Natural killer cell treated with Interleukin-12 subunit alpha and Interleukin-12 subunit beta and Interleukin-15 and Interleukin-18, amount 100 ng/mL, for 72 hours (primary cell): Measurements from ENCODE around the gene HIBADH. TPM values are rescaled to one million over a fixed set of nuclear protein-coding genes. Genes with fewer than 3 reads are reported as not detected.

Experiments
- ATAC-seq, 2 donors: fragments of 150-1000 bp; cut with Tn5 transposase in 1 of 2; sonication (Bioruptor Pico), chemical (Tn5 transposase) in 1 of 2; 2 replicates each; pipeline ENCODE4 v1.10.0; 2021
- DNase-seq: peaks from one replicate; pipeline ENCODE4 v3.0.0; 2022; ENCODE audit warnings: low spot score
- H3K27ac Mint-ChIP-seq, 2 donors: 1 replicate in 1 of 2; 2 replicates in 1 of 2; pipeline ENCODE4 v1.8.0; 2022; ENCODE audit warnings: mixed read lengths in 2 of 2, mild to moderate bottlenecking in 1 of 2, moderate library complexity in 1 of 2
- H3K27me3 Mint-ChIP-seq, 2 donors: 1 replicate in 1 of 2; 2 replicates in 1 of 2; pipeline ENCODE4 v1.8.0; 2022; ENCODE audit warnings: mixed read lengths in 2 of 2
- H3K36me3 Mint-ChIP-seq: one replicate; pipeline ENCODE4 v1.8.0; 2022; ENCODE audit warnings: mixed read lengths
- H3K4me1 Mint-ChIP-seq, 2 donors: 1 replicate in 1 of 2; 2 replicates in 1 of 2; pipeline ENCODE4 v1.8.0; 2022; ENCODE audit warnings: low read depth in 2 of 2, mixed read lengths in 2 of 2, mild to moderate bottlenecking in 1 of 2
- H3K4me3 Mint-ChIP-seq: one replicate; pipeline ENCODE4 v1.8.0; 2022; ENCODE audit warnings: mixed read lengths
- H3K9me3 Mint-ChIP-seq: 2 replicates; pipeline ENCODE4 v1.8.0; 2022; ENCODE audit warnings: mixed read lengths
- total RNA-seq, 2 donors: library from RNA; stranded (reverse); gene quantifications; one replicate each; pipeline ENCODE4 v1.2.3, GENCODE V29; 2022

HIBADH gene
- total RNA-seq, 2 donors from 2014 or later: 8.9 to 11.4 TPM

GRCh38 chr7:27670177-27670576 lies 7.5 kb upstream of the HIBADH start:
- no peak overlapping the region for H3K27ac Mint-ChIP-seq
- H3K9me3 Mint-ChIP-seq: no peaks in the 10 kb centered on the region
- DNase-seq (no peak), ATAC-seq (no peak)
- H3K36me3 Mint-ChIP-seq: no peaks in the 10 kb centered on the region
- H3K4me1 Mint-ChIP-seq: no peaks in the 10 kb centered on the region
- peaks cover 12 to 17% of the 10 kb centered on the region in 2 donors for H3K27me3 Mint-ChIP-seq
- no peak overlapping the region for H3K4me3 Mint-ChIP-seq

DNA sequence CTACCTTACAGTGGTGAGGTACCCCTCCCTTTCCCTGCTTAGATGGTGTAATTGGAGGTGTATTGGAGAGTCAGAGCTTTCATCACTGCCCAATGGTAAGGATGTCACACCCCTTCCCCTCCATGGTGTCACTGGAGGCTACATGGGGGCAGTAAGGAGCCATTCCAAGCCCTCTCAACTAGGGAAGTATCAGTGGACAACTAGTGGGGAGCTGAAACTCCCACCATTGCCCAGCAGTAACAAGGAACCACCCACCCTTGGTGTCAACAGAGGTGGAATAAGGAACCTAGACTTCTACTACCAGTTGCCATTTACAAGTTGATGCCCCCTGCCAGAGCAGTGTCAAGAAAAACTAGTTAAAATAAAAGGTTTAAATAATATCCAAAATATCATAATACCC lies 2.8 kb upstream of the HIBADH start:
- no peak overlapping the region for H3K27ac Mint-ChIP-seq
- peaks cover 3 to 7% of the 10 kb centered on the region in 2 donors for H3K4me1 Mint-ChIP-seq
- no peaks in the 10 kb centered on the region for H3K9me3 Mint-ChIP-seq
- DNase-seq (no peak), ATAC-seq (no peak)
- H3K36me3 Mint-ChIP-seq: no peaks in the 10 kb centered on the region
- peaks cover 0 to 9% of the 10 kb centered on the region in 2 donors for H3K27me3 Mint-ChIP-seq
- no peak overlapping the region for H3K4me3 Mint-ChIP-seq

- no peak for DNase-seq
- H3K4me1 Mint-ChIP-seq: peaks cover 3 to 7% of the 10 kb centered on the region in 2 donors
- no peak overlapping the region for H3K4me3 Mint-ChIP-seq
- H3K27me3 Mint-ChIP-seq: peaks cover 0 to 3% of the 10 kb centered on the region in 2 donors
- no peaks in the 10 kb centered on the region for H3K36me3 Mint-ChIP-seq
- no peak overlapping the region for H3K27ac Mint-ChIP-seq
- H3K9me3 Mint-ChIP-seq: no peaks in the 10 kb centered on the region
- no peak for ATAC-seq
These were observed 1.3 kb upstream of the HIBADH start for GRCh38 chr7:27663989-27664331.

GRCh38 chr7:27661811-27662489 lies 733 bp downstream of the HIBADH start:
- H3K27me3 Mint-ChIP-seq: no peaks in the 10 kb centered on the region
- no peaks in the 10 kb centered on the region for H3K36me3 Mint-ChIP-seq
- peak overlapping the region; percentile 79 for H3K4me3 Mint-ChIP-seq
- DNase-seq (peak; percentile 61), ATAC-seq (no peak)
- H3K4me1 Mint-ChIP-seq: peaks cover 3 to 7% of the 10 kb centered on the region in 2 donors
- no peaks in the 10 kb centered on the region for H3K9me3 Mint-ChIP-seq
- peak overlapping the region; percentile 31 to 43 for H3K27ac Mint-ChIP-seq

DNA sequence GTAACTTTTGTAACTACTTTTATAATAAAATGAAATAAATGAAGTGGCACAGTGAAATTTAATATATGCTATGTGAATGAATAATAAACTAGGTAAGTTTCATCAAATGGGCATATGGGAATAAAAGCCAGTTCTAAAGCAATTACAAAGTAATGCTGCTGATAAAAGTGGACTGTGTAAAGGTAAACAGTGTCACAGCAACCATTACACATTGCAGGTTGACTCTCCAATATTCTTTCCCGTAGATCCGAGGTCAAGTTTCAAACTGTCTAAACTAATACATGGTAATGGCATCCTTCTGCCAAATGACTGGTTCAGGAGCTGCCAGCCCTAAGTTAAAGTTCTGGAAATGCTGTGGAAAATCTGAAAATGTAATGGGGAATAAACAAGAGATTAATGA lies 6.0 kb downstream of the HIBADH start:
- Mint-ChIP-seq H3K9me3 (no peaks in the 10 kb centered on the region), H3K4me3 (no peak overlapping the region), H3K4me1 (peaks cover under 1 to 4% of the 10 kb centered on the region in 2 donors), H3K27ac (no peak overlapping the region), H3K36me3 (no peaks in the 10 kb centered on the region), H3K27me3 (no peaks in the 10 kb centered on the region)
- ATAC-seq (no peak), DNase-seq (no peak)

DNA sequence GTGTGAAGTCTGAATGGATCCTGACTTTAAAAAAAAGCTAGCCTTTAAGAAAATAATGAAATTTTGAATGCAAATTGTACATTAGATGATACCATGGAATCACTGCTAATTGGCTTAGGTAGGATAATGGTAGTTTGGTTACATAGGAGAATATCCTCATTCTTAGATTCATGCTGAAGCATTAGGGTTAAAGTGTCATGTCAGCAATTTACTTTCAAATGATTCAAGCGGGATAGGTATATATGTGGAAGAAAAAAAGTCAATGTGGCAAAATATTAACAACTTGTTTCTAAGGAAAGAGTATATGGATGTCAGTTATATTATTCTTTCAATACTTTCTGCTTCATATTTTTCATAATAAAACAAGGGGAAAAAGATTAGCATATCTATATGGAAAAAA lies 7.5 kb downstream of the HIBADH start:
- ATAC-seq (no peak), DNase-seq (no peak)
- Mint-ChIP-seq H3K9me3 (no peaks in the 10 kb centered on the region), H3K36me3 (no peaks in the 10 kb centered on the region), H3K27ac (no peak overlapping the region), H3K27me3 (no peaks in the 10 kb centered on the region), H3K4me1 (no peaks in the 10 kb centered on the region), H3K4me3 (no peak overlapping the region)

GRCh38 chr7:27652518-27652917 lies 10.2 kb downstream of the HIBADH start:
- Mint-ChIP-seq H3K36me3 (no peaks in the 10 kb centered on the region), H3K4me3 (no peak overlapping the region), H3K9me3 (no peaks in the 10 kb centered on the region), H3K27me3 (no peaks in the 10 kb centered on the region), H3K4me1 (no peaks in the 10 kb centered on the region), H3K27ac (no peak overlapping the region)
- ATAC-seq (no peak), DNase-seq (no peak)

DNA sequence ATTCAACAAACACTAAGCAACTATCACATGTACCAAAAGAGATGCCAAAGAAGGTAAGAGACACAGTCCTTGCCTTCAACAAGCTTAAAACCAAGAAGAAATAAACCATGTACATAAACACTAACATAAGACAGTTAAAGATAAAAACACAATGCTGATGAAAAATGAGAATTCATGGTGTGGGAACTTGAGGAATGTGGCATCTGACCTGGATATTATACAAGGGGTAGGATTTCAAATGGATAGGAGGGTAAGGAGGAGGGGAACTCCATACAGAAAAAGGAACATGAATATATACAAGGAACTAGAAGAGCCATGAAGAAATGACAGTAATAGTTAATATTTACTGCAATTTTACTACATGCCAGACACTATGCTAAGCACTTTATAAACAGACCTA lies 11.0 kb downstream of the HIBADH start:
- H3K36me3 Mint-ChIP-seq: no peaks in the 10 kb centered on the region
- DNase-seq (no peak), ATAC-seq (no peak)
- no peaks in the 10 kb centered on the region for H3K9me3 Mint-ChIP-seq
- H3K4me1 Mint-ChIP-seq: no peaks in the 10 kb centered on the region
- no peaks in the 10 kb centered on the region for H3K27me3 Mint-ChIP-seq
- no peak overlapping the region for H3K4me3 Mint-ChIP-seq
- H3K27ac Mint-ChIP-seq: no peak overlapping the region

- H3K9me3 Mint-ChIP-seq: no peaks in the 10 kb centered on the region
- H3K4me3 Mint-ChIP-seq: no peak overlapping the region
- no peaks in the 10 kb centered on the region for H3K27me3 Mint-ChIP-seq
- ATAC-seq (no peak), DNase-seq (no peak)
- H3K36me3 Mint-ChIP-seq: no peaks in the 10 kb centered on the region
- no peaks in the 10 kb centered on the region for H3K4me1 Mint-ChIP-seq
- no peak overlapping the region for H3K27ac Mint-ChIP-seq
These were observed 12.4 kb downstream of the HIBADH start for GRCh38 chr7:27650283-27650682.

- no peaks in the 10 kb centered on the region for H3K36me3 Mint-ChIP-seq
These were observed 15.2 kb downstream of the HIBADH start for GRCh38 chr7:27647489-27647888.

GRCh38 chr7:27647046-27647445 lies 15.6 kb downstream of the HIBADH start:
- no peaks in the 10 kb centered on the region for H3K27me3 Mint-ChIP-seq
- H3K36me3 Mint-ChIP-seq: no peaks in the 10 kb centered on the region
- no peaks in the 10 kb centered on the region for H3K4me1 Mint-ChIP-seq
- no peaks in the 10 kb centered on the region for H3K9me3 Mint-ChIP-seq
- H3K4me3 Mint-ChIP-seq: no peak overlapping the region
- H3K27ac Mint-ChIP-seq: no peak overlapping the region
- no peak for ATAC-seq
- no peak for DNase-seq

More at GRCh38 chr7:27647489-27647888, 15.2 kb downstream of the HIBADH start:
- no peak overlapping the region for H3K27ac Mint-ChIP-seq
- H3K4me3 Mint-ChIP-seq: no peak overlapping the region
- DNase-seq: no peak
- ATAC-seq: no peak
- no peaks in the 10 kb centered on the region for H3K9me3 Mint-ChIP-seq
- H3K4me1 Mint-ChIP-seq: no peaks in the 10 kb centered on the region
- H3K27me3 Mint-ChIP-seq: no peaks in the 10 kb centered on the region

DNA sequence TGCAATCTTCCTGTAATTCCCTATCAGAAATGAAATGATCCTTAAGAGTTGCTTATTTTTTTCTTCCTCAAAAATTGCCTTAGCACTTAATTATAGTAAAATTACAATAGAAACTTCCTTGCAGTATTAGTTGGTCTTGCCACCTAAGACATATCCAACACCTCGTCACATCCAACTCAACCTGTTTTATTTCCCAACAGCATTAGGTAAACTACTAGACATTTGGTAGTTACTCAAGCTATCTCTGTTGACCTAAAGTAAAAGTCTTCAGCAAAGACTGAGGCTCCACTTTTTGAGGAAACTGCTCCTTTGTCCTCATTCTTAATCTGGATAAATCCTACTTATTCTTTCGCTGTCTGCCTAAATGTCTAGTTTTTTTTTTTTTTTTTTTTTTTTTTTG lies 20.4 kb downstream of the HIBADH start:
- peaks cover 14% of the 10 kb centered on the region in 2 donors for H3K4me1 Mint-ChIP-seq

DNA sequence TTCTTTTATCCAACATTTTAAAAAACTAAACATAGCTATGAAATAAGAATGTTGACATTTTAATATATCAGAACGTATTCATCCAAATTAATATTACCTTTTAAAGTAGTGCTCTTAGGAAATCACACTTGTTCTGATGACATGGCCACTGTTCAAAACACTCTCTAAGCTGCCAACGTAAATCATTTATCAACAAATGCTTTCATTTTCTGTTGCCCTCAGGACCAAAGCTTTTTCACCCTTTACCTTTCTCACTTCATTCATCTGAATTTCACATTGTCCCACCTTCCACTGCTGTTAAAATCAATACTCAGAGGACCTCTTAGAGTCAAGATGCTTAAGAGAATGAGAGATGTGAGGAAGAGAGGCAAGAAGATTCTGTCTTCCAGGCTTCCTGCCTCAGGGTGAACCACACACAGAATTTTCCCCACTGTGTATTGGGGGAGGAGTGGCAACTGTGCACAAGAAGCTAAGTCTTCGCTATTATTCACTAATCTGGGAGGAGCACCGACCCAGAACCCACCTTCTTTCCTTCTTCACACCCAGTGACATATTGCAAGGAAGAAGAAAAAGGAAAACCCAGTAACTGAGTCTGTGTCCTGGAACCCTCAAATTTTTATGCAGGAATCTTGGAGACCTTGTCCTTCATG lies 21.0 kb downstream of the HIBADH start:
- no peak for DNase-seq
- Mint-ChIP-seq H3K4me3 (peak overlapping the region; percentile 34), H3K36me3 (peaks cover 6% of the 10 kb centered on the region), H3K27ac (peak overlapping the region in 1 of 2 donors; percentile 51), H3K4me1 (peaks cover 16 to 17% of the 10 kb centered on the region in 2 donors), H3K9me3 (no peaks in the 10 kb centered on the region), H3K27me3 (no peaks in the 10 kb centered on the region)
- ATAC-seq: no peak

More for the DNA sequence above, 20.4 kb downstream of the HIBADH start:
- no peaks in the 10 kb centered on the region for H3K27me3 Mint-ChIP-seq
- no peak overlapping the region for H3K27ac Mint-ChIP-seq
- no peak for ATAC-seq
- H3K4me3 Mint-ChIP-seq: no peak overlapping the region
- no peak for DNase-seq
- H3K9me3 Mint-ChIP-seq: no peaks in the 10 kb centered on the region
- H3K36me3 Mint-ChIP-seq: peaks cover 6% of the 10 kb centered on the region

GRCh38 chr7:27640884-27641574 lies 21.7 kb downstream of the HIBADH start:
- H3K4me1 Mint-ChIP-seq: peaks cover 20 to 21% of the 10 kb centered on the region in 2 donors
- ATAC-seq (no peak), DNase-seq (no peak)
- no peaks in the 10 kb centered on the region for H3K27me3 Mint-ChIP-seq
- peak overlapping the region; percentile 34 for H3K4me3 Mint-ChIP-seq
- peak overlapping the region in 1 of 2 donors; percentile 51 for H3K27ac Mint-ChIP-seq
- H3K36me3 Mint-ChIP-seq: peaks cover 6% of the 10 kb centered on the region
- H3K9me3 Mint-ChIP-seq: no peaks in the 10 kb centered on the region
